HG03039 (cell line): ENCODE measurements around the gene GBE1.
A peak's percentile ranks its signal among the peaks of the same experiment; 100 is the strongest.
"Not testable (repeated sequence)": the region's sequence is repeated elsewhere in the genome, so short reads cannot be mapped to it uniquely, and the experiment has no call there.

ENCODE experiments used
- ATAC-seq: cut with Tn5 transposase; IDR thresholded peaks from one replicate; pipeline ENCODE4 v1.9.1; 2021; ENCODE audit warnings: mild to moderate bottlenecking, moderate library complexity; ENCODE audit not compliant: unreplicated experiment

GBE1 gene

GRCh38 chr3:81544385-81544784, 217.1 kb downstream of the GBE1 start:
- no peak for ATAC-seq

- ATAC-seq: no peak
Measured at GRCh38 chr3:81540787-81541186, 220.7 kb downstream of the GBE1 start.

- no peak for ATAC-seq
Measured at GRCh38 chr3:81531846-81532245, 229.6 kb downstream of the GBE1 start.

GRCh38 chr3:81531263-81531662, 230.2 kb downstream of the GBE1 start:
- ATAC-seq: no peak

GRCh38 chr3:81530180-81530939, 231.1 kb downstream of the GBE1 start:
- ATAC-seq: no peak

- ATAC-seq: no peak
Measured at GRCh38 chr3:81521855-81522254, 239.6 kb downstream of the GBE1 start.

- no peak for ATAC-seq
Measured at GRCh38 chr3:81518945-81519344, 242.5 kb downstream of the GBE1 start.

- no peak for ATAC-seq
Measured at GRCh38 chr3:81516042-81516441, 245.4 kb downstream of the GBE1 start.

GRCh38 chr3:81513591-81513990, 247.9 kb downstream of the GBE1 start:
- ATAC-seq: no peak

- no peak for ATAC-seq
Measured at GRCh38 chr3:81503026-81503425, 258.4 kb downstream of the GBE1 start.

GRCh38 chr3:81502236-81502635, 259.2 kb downstream of the GBE1 start:
- ATAC-seq: no peak

GRCh38 chr3:81500039-81500438, 261.4 kb downstream of the GBE1 start:
- peak; percentile 88 for ATAC-seq

GRCh38 chr3:81497572-81498251, 263.7 kb downstream of the GBE1 start:
- ATAC-seq: no peak

- ATAC-seq: no peak
Measured at GRCh38 chr3:81496407-81497104, 264.9 kb downstream of the GBE1 start.

- not testable (repeated sequence) for ATAC-seq
Measured at GRCh38 chr3:81492471-81492870, 269.0 kb downstream of the GBE1 start.

GRCh38 chr3:81492040-81492439, 269.4 kb downstream of the GBE1 start:
- no peak for ATAC-seq

GRCh38 chr3:81490541-81491288, 270.7 kb downstream of the GBE1 start:
- ATAC-seq: peak; percentile 94

GRCh38 chr3:81485444-81485865, 276.0 kb downstream of the GBE1 start:
- peak; percentile 99 for ATAC-seq

GRCh38 chr3:81484520-81484919, 276.9 kb downstream of the GBE1 start:
- no peak for ATAC-seq

GRCh38 chr3:81483046-81483445, 278.4 kb downstream of the GBE1 start:
- ATAC-seq: no peak

GRCh38 chr3:81477740-81478139, 283.7 kb downstream of the GBE1 start:
- no peak for ATAC-seq
